Nephron (organoid): ENCODE data around the gene CTIF.

Experiments used
- H3K27ac Mint-ChIP-seq, 3 experiments: 2 replicates each; pipeline ENCODE4 v1.8.0; 2020; ENCODE audit warnings: mixed read lengths in 3 of 3, mild to moderate bottlenecking in 2 of 3, moderate library complexity in 1 of 3
- H3K27me3 Mint-ChIP-seq: 2 replicates; pipeline ENCODE4 v1.8.0; 2021; ENCODE audit warnings: low read depth, mild to moderate bottlenecking, moderate library complexity, mixed read lengths
- H3K36me3 Mint-ChIP-seq: 2 replicates; pipeline ENCODE4 v1.8.0; 2020; ENCODE audit warnings: low read depth, mixed read lengths
- H3K4me1 Mint-ChIP-seq: 2 replicates; pipeline ENCODE4 v1.8.0; 2020; ENCODE audit warnings: mixed read lengths
- H3K4me3 Mint-ChIP-seq, 3 experiments: 2 replicates each; pipeline ENCODE4 v1.8.0; 2020; ENCODE audit warnings: mild to moderate bottlenecking in 3 of 3, mixed read lengths in 3 of 3, moderate library complexity in 2 of 3
- H3K9me3 Mint-ChIP-seq: 2 replicates; pipeline ENCODE4 v1.8.0; 2020; ENCODE audit warnings: mixed read lengths
- TF ChIP-seq, protein P1 (sequence below), 3 experiments: fragments of 200-600 bp; sonication (generic); IDR thresholded peaks; one replicate each; pipeline ENCODE4 v1.5.0; 2021; ENCODE audit warnings: antibody characterized with exemption in 3 of 3; ENCODE audit not compliant: unreplicated experiment in 3 of 3

Gene CTIF

DNA sequence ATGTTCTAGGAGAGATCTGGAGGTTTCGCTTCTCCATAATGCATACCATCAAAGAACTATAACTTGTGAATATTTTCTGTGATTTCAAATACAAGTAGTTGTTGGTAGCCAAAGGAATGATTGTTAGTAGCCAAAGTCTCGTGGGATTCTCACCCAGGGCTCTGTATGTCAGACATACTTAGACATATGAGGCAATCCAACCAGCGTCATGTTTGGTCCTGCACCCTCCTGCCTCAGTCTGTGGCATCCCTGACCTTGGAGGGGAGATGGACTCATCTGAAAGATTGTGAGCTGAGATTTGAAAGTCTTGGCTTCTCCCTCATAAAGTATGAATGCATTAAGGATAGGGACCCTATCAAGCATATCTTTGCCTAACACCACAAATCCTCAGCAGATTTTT, 81.2 kb downstream of the CTIF start:
- TF ChIP-seq, protein P1, sequence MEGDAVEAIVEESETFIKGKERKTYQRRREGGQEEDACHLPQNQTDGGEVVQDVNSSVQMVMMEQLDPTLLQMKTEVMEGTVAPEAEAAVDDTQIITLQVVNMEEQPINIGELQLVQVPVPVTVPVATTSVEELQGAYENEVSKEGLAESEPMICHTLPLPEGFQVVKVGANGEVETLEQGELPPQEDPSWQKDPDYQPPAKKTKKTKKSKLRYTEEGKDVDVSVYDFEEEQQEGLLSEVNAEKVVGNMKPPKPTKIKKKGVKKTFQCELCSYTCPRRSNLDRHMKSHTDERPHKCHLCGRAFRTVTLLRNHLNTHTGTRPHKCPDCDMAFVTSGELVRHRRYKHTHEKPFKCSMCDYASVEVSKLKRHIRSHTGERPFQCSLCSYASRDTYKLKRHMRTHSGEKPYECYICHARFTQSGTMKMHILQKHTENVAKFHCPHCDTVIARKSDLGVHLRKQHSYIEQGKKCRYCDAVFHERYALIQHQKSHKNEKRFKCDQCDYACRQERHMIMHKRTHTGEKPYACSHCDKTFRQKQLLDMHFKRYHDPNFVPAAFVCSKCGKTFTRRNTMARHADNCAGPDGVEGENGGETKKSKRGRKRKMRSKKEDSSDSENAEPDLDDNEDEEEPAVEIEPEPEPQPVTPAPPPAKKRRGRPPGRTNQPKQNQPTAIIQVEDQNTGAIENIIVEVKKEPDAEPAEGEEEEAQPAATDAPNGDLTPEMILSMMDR (IDR thresholded peaks at IDR 0.05; ENCODE audit: unreplicated experiment in 3 of 3), result no peak
- no peaks in the 10 kb centered on the region for H3K9me3 Mint-ChIP-seq
- no peaks in the 10 kb centered on the region for H3K27me3 Mint-ChIP-seq
- H3K4me3 Mint-ChIP-seq, result no peak overlapping the region
- peak overlapping the region in 1 of 3 experiments; percentile 15 for H3K27ac Mint-ChIP-seq
- peaks cover 47% of the 10 kb centered on the region for H3K4me1 Mint-ChIP-seq
- peaks cover 12% of the 10 kb centered on the region for H3K36me3 Mint-ChIP-seq

DNA sequence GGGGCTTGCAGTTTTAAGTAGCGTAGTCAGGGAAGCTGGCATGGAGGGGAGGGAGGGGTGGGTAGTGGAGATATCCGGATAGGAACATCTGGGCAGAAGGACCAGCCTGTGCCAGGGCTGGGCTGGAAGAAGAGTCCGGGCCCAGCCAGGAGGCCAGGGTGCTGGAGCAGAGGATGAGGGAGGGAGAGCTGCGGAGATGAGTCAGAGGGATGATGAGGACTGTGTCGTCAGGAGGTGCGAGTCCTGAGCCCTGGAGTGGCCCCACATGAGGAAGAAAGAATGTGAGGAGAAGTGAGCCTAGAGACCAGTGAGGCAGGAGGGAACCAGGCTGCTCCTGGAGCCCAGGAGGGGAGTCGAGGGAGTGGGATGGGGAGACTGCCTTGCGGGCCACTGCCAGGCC, 82.4 kb downstream of the CTIF start:
- H3K9me3 Mint-ChIP-seq, result no peaks in the 10 kb centered on the region
- H3K4me1 Mint-ChIP-seq, result peaks cover 52% of the 10 kb centered on the region

DNA sequence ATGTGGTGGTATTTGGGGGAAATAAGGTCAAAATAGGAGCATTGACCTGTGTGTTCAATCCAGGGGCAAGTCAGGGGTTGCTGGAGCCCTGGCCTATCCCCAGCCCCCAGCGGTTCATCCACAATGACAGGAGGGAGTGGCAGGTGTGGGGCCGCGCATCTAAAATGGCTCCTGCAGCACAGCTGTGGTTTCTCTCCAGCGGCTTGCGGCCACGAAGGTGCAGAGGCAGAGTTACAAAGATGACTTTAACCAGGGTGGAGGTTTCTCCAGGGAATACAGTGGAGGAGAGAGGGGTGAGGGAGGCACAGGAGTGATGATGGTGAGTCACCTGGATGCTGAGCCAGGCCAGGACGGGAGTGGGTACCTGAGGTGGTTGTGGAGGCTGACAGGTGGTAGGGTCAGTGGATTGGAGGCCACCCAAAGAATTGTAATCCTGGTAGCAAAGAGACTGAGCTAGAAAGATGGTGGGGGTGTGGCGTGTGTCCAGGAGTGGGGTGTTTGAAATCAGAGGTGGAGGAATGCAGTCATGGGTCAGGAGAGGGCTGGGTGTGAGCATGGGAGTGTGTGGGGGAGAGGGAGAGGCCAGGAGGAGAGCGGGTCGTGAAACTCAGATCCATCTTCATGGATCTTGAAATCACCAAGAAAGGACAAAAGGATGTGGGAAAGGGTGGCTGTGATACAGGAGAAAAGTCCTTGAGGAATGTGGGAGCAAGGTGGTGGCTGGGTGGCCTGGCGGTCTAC, 83.2 kb downstream of the CTIF start:
- TF ChIP-seq, protein P1 (IDR thresholded peaks at IDR 0.05; ENCODE audit: unreplicated experiment in 3 of 3), result no peak
- Mint-ChIP-seq H3K36me3 (peaks cover 13% of the 10 kb centered on the region), H3K27ac (peak overlapping the region; percentile 30 to 70 (median 53)), H3K4me3 (no peak overlapping the region), H3K4me1 (peaks cover 46% of the 10 kb centered on the region), H3K9me3 (no peaks in the 10 kb centered on the region), H3K27me3 (no peaks in the 10 kb centered on the region)

More for the DNA sequence above, 82.4 kb downstream of the CTIF start:
- H3K4me3 Mint-ChIP-seq, result no peak overlapping the region
- H3K36me3 Mint-ChIP-seq, result peaks cover 12% of the 10 kb centered on the region
- no peaks in the 10 kb centered on the region for H3K27me3 Mint-ChIP-seq
- TF ChIP-seq, protein P1 (IDR thresholded peaks at IDR 0.05; ENCODE audit: unreplicated experiment in 3 of 3), result no peak
- H3K27ac Mint-ChIP-seq, result peak overlapping the region in 1 of 3 experiments; percentile 53

DNA sequence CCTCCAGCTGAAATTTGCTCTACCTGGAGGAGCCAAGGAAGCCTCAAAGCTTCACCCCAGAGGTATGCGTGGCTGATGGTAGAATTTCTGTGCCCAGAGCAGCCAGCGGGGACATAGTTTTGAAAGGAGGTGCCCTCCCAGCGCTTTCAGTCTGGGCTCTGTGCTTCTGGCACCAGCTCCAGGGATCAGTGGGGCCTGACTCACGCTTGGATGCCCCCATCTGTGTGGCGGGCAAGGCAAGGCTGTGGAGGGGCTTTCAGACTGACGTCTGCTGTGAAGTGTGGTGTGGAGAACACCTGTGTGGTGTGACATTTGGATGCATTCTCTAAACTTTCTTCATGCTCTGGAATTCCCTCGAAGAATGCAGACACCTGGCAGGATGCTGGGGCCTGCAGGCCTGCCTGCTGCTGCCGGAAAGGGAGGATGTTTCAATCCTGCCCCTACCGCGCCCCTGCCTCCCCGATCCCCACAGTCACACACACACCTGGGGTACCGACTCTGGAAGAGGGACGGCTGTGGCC, 84.1 kb downstream of the CTIF start:
- peak overlapping the region in 1 of 3 experiments; percentile 53 for H3K27ac Mint-ChIP-seq
- H3K36me3 Mint-ChIP-seq, result peaks cover 18% of the 10 kb centered on the region
- TF ChIP-seq, protein P1 (IDR thresholded peaks at IDR 0.05; ENCODE audit: unreplicated experiment in 3 of 3), result no peak
- no peak overlapping the region for H3K4me3 Mint-ChIP-seq
- H3K9me3 Mint-ChIP-seq, result no peaks in the 10 kb centered on the region
- no peaks in the 10 kb centered on the region for H3K27me3 Mint-ChIP-seq
- peaks cover 46% of the 10 kb centered on the region for H3K4me1 Mint-ChIP-seq

DNA sequence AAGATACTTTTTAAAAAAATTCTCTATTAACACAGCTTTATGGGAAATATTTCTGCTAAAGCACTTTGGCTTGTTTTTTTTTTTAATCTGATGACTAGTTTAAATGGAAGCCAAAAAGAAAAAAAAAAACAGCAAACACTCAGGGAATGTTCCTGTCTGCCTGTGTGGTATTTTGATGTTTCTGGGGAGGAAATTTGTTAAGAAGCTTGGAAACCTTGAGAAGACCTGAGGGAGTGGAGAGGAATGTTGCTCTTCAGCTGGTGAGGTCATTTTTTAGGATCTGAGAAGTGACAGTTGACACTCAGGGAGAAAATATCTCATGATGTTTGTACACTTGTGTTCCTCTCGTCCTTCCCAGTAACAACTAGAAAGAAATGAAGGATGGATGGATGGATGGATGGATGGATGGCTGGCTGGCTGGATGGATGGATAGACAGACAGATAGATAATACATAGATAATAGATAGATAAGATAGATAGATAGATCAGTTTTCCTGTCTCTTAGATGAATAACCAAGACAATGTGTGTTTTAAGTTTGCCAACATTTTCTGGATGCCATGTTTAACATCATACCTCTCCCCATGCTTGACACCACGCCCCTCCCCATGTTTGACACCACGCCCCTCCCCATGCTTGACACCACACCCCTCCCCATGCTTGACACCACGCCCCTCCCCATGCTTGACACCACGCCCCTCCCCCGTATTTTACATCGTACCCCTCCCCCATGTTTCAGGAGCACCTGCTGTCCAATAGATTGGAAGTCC, 84.8 kb downstream of the CTIF start:
- Mint-ChIP-seq H3K4me3 (no peak overlapping the region), H3K27me3 (no peaks in the 10 kb centered on the region), H3K27ac (peak overlapping the region; percentile 47 to 54 (median 51)), H3K4me1 (peaks cover 46% of the 10 kb centered on the region), H3K36me3 (peaks cover 21% of the 10 kb centered on the region), H3K9me3 (no peaks in the 10 kb centered on the region)
- TF ChIP-seq, protein P1 (IDR thresholded peaks at IDR 0.05; ENCODE audit: unreplicated experiment in 3 of 3), result no peak
